Peyer's patch (tissue), 4 donors: Measurements from ENCODE around the gene PCBP3.

ENCODE experiments used
- CTCF ChIP-seq, 6 experiments: fragments of 450-650 bp in 4 of 6; fragments of 200-600 bp in 2 of 6; sonication (generic) in 1 of 6; IDR thresholded peaks; one replicate each; pipeline ENCODE4 v1.5.1; 2017 to 2019; ENCODE audit warnings: antibody characterized with exemption in 6 of 6, mild to moderate bottlenecking in 3 of 6, moderate library complexity in 1 of 6
- POLR2A ChIP-seq, 2 donors: fragments of 450-650 bp; IDR thresholded peaks; one replicate each; pipeline ENCODE4 v1.5.1; 2017; ENCODE audit warnings: antibody characterized with exemption in 2 of 2, mild to moderate bottlenecking in 2 of 2, moderate library complexity in 2 of 2

GRCh38 chr21:45778686-45779085 is 135.2 kb downstream of the PCBP3 start:
- TF ChIP-seq CTCF (IDR thresholded peaks at IDR 0.05) (no peak), POLR2A (IDR thresholded peaks at IDR 0.05) (no peak)
